ENCODE measurements around the gene PLA2G2F. TPM values are rescaled to one million over a fixed set of nuclear protein-coding genes. Genes with fewer than 3 reads are reported as not detected.

PLA2G2F gene
- total and polyA plus RNA-seq, 9 of the 15 experiments (the other 6 are each of a cell fraction or from before 2014, with no cell fraction given): not detected

- TF ChIP-seq MBD1 (CRISPR knock-in tag; IDR thresholded peaks at IDR 0.05) (no peak), HNRNPLL (IDR thresholded peaks at IDR 0.05; ENCODE audit: low read depth, low read length, poor library complexity, severe bottlenecking) (peak; percentile 88), POLR2B (IDR thresholded peaks at IDR 0.05; ENCODE audit: low read depth, partially characterized antibody) (peak; percentile 62), GABPB2 (CRISPR knock-in tag; conservative IDR thresholded peaks at IDR 0.05) (no peak), FOXJ3 (CRISPR knock-in tag; IDR thresholded peaks at IDR 0.05) (peak; percentile 98), ZNF146 (CRISPR knock-in tag; IDR thresholded peaks at IDR 0.05; ENCODE audit: unreplicated experiment) (no peak), BHLHE40 (IDR thresholded peaks at IDR 0.05; ENCODE audit: low read length) (peak; percentile 77), STAT6 (CRISPR knock-in tag; IDR thresholded peaks at IDR 0.05) (no peak), ETV5 (CRISPR knock-in tag; IDR thresholded peaks at IDR 0.05; ENCODE audit: low read depth) (peak; percentile 83), ZNF561 (CRISPR knock-in tag; conservative IDR thresholded peaks at IDR 0.05) (no peak), MAFK (IDR thresholded peaks at IDR 0.05; ENCODE audit: low read length) (no peak), HDAC1 (IDR thresholded peaks at IDR 0.05) (peak; percentile 66 to 95; a peak in 3 of 4 replicates), E2F1 (CRISPR knock-in tag; IDR thresholded peaks at IDR 0.05) (no peak), ZBTB43 (CRISPR knock-in tag; IDR thresholded peaks at IDR 0.05) (no peak), ZNF518B (CRISPR knock-in tag; IDR thresholded peaks at IDR 0.05) (no peak), TEAD1 (CRISPR knock-in tag; IDR thresholded peaks at IDR 0.05) (no peak)
Measured at GRCh38 chr1:20185834-20186782, 47.0 kb downstream of the PLA2G2F start, which contains the start of the genes PLA2G2C and UBXN10 (continued).

Data from K562 (cell line).